Glutamatergic neuron (in vitro differentiated cells): ENCODE results near the gene GMIP. TPM values are rescaled to one million over a fixed set of nuclear protein-coding genes. Genes with fewer than 3 reads are reported as not detected.
"Not testable (repeated sequence)": the region's sequence is repeated elsewhere in the genome, so short reads cannot be mapped to it uniquely, and the experiment has no call there.

ENCODE experiments used
- DNase-seq: peaks from one replicate; pipeline ENCODE4 v3.0.0; 2022
- H3K27ac Mint-ChIP-seq: one replicate; pipeline ENCODE4 v1.8.0; 2020; ENCODE audit warnings: mild to moderate bottlenecking, mixed read lengths, inconsistent platforms; ENCODE audit not compliant: unreplicated experiment
- H3K27me3 Mint-ChIP-seq: one replicate; pipeline ENCODE4 v1.8.0; 2020; ENCODE audit warnings: mild to moderate bottlenecking, moderate library complexity, mixed read lengths, inconsistent platforms; ENCODE audit not compliant: unreplicated experiment
- H3K36me3 Mint-ChIP-seq: one replicate; pipeline ENCODE4 v1.8.0; 2020; ENCODE audit warnings: mild to moderate bottlenecking, mixed read lengths, inconsistent platforms; ENCODE audit not compliant: unreplicated experiment
- H3K4me1 Mint-ChIP-seq: one replicate; pipeline ENCODE4 v1.8.0; 2020; ENCODE audit warnings: mild to moderate bottlenecking, low read depth, mixed read lengths, inconsistent platforms; ENCODE audit not compliant: unreplicated experiment
- H3K4me3 Mint-ChIP-seq: one replicate; pipeline ENCODE4 v1.8.0; 2020; ENCODE audit warnings: mild to moderate bottlenecking, mixed read lengths, inconsistent platforms; ENCODE audit not compliant: unreplicated experiment
- H3K9me3 Mint-ChIP-seq: one replicate; pipeline ENCODE4 v1.8.0; 2020; ENCODE audit warnings: mild to moderate bottlenecking, moderate library complexity, mixed read lengths, inconsistent platforms; ENCODE audit not compliant: unreplicated experiment
- CTCF ChIP-seq: fragments of 200-600 bp; sonication (generic); IDR thresholded peaks from one replicate; pipeline ENCODE4 v1.5.0; 2021; ENCODE audit not compliant: partially characterized antibody, unreplicated experiment
- total RNA-seq: library from RNA; stranded (reverse); fragmentation: NEBNext Ultra II Directional; extraction: Animal tissue kit (Norgen Biotek cat#: 25700); gene quantifications from one replicate; pipeline ENCODE4 v1.2.1, GENCODE V29; 2021; ENCODE audit not compliant: unreplicated experiment

Gene GMIP
- total RNA-seq, 1 donor from 2014 or later = 204 TPM

GRCh38 chr19:19668230-19669012 lies 25.0 kb upstream of the GMIP start, which contains the start of gene ZNF101:
ZNF101 (plus strand) TSS chr19:19668839; CDS start chr19:19668964, 125 bp downstream.
- Mint-ChIP-seq H3K9me3 (peaks cover 7% of the 10 kb centered on the region), H3K27me3 (peaks cover 2% of the 10 kb centered on the region), H3K4me1 (peaks cover 5% of the 10 kb centered on the region), H3K36me3 (no peaks in the 10 kb centered on the region), H3K27ac (peak within 1 kb of the TSS; percentile 71), H3K4me3 (peak within 1 kb of the TSS; percentile 95)
- TF ChIP-seq CTCF = no peak
- DNase-seq = peak; percentile 93

- H3K9me3 Mint-ChIP-seq = peaks cover 14% of the 10 kb centered on the region
- not testable (repeated sequence) for H3K27me3 Mint-ChIP-seq, H3K27ac Mint-ChIP-seq, H3K4me3 Mint-ChIP-seq, H3K36me3 Mint-ChIP-seq, DNase-seq
- H3K4me1 Mint-ChIP-seq = peaks cover 23% of the 10 kb centered on the region
Measured at GRCh38 chr19:19665420-19665948, 22.0 kb upstream of the GMIP start.

DNA sequence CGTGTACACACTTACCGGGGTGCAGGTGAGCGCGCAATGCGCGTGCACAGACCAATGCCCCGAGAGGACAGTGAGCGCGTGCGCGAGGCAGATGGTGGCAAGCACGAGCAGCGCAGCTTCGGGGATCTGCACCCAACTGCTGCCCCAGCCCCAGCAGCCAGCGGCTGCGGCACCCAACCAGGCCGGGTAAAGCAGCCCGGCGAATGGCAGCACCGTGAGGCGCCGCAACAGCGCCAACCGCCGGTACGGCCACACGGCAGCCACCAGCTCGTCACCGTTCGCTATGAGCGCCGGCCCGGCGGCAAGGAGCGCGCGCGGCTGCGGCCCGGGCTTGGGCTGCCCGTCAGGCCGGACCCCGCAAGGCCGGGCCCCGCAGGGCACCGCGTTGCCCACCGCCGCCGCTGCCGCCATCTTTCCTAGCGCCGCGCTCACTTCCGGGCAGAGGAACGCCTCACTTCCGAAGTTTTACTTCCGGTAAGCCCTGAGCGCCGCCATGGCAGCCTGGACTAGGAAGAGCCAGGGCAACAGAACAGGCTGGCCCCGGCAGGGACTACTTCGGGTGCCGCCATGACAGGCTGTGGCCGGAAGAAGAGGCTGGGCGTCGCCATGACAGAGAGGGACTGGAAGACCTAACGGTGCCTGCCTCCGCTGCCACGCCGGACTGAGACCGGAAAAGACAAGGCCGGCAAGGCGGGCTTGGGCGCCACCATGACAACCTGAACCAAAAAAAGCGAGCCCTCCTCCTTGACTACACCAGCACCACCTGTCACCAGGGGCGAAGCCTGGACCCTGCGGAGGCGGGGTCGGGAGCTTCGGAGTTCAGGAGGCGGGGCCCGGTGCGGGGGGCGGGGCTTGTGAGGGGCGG lies 20.0 kb upstream of the GMIP start, which contains the start of gene ATP13A1:
Gene ATP13A1 (minus strand): TSS at position 421 of the 865 bp plus-strand sequence. CDS start 10 bp downstream, at position 411.
- Mint-ChIP-seq H3K9me3 (peaks cover 12% of the 10 kb centered on the region), H3K27ac (peak within 1 kb of the TSS; percentile 98), H3K27me3 (peaks cover 10% of the 10 kb centered on the region), H3K36me3 (no peaks in the 10 kb centered on the region), H3K4me3 (peak within 1 kb of the TSS; percentile 92), H3K4me1 (peaks cover 21% of the 10 kb centered on the region)
- TF ChIP-seq CTCF = no peak
- peak; percentile 92 for DNase-seq

GRCh38 chr19:19662871-19663255 lies 19.4 kb upstream of the GMIP start:
- H3K4me3 Mint-ChIP-seq = peak overlapping the region; percentile 92
- peak overlapping the region; percentile 82 for H3K27ac Mint-ChIP-seq
- DNase-seq = no peak
- peaks cover 14% of the 10 kb centered on the region for H3K9me3 Mint-ChIP-seq
- peaks cover 18% of the 10 kb centered on the region for H3K4me1 Mint-ChIP-seq
- peaks cover 10% of the 10 kb centered on the region for H3K27me3 Mint-ChIP-seq
- no peak for TF ChIP-seq CTCF
- no peaks in the 10 kb centered on the region for H3K36me3 Mint-ChIP-seq

DNA sequence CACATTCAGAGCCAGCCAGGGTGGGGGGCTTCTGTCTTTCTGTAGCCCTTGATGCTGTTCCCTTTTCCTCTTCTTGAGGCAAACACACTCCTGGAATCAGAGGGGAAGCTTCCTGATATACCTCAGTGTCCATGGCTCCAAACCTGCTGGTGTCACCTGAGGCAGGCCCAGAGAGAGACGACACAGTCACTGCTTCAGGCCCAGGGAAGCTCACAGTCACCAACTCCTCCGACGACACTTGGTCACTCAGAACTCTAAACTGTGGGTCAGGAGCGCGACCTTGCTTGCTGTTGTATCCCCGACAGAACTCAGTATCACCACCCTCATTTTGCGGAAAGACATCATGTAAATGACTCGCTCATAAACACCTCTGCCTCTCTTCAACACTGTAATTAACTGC lies 18.9 kb upstream of the GMIP start:
- no peak for TF ChIP-seq CTCF
- peak overlapping the region; percentile 82 for H3K27ac Mint-ChIP-seq
- H3K27me3 Mint-ChIP-seq = peaks cover 10% of the 10 kb centered on the region
- peak overlapping the region; percentile 92 for H3K4me3 Mint-ChIP-seq
- peaks cover 18% of the 10 kb centered on the region for H3K4me1 Mint-ChIP-seq
- H3K36me3 Mint-ChIP-seq = no peaks in the 10 kb centered on the region
- no peak for DNase-seq
- peaks cover 14% of the 10 kb centered on the region for H3K9me3 Mint-ChIP-seq
